Activated CD4-positive, alpha-beta memory T cell treated with anti-CD3 and anti-CD28 coated beads, Interleukin-2, amount 10 ng/mL, durations not matched to agents 7 days and 5 days (primary cell): ENCODE results near the gene SGCD. TPM values are rescaled to one million over a fixed set of nuclear protein-coding genes. Genes with fewer than 3 reads are reported as not detected.

ENCODE experiments used
- CTCF ChIA-PET: fragments of 350-600 bp; sonication (Branson Sonifier 250); formaldehyde crosslinking; loops from one replicate; lab custom pipeline; 2021; ENCODE audit warnings: antibody characterized with exemption, inconsistent platforms; lab: Charles Lee
- POLR2A ChIA-PET: fragments of 350-600 bp; sonication (Branson Sonifier 250); formaldehyde crosslinking; loops from one replicate; lab custom pipeline; 2021; ENCODE audit warnings: antibody characterized with exemption; lab: Charles Lee
- DNase-seq: peaks from one replicate; pipeline ENCODE4 v3.0.0-alpha.2; 2020
- H3K27ac Mint-ChIP-seq: one replicate; pipeline ENCODE4 v1.8.0; 2021; ENCODE audit warnings: mild to moderate bottlenecking, mixed read lengths
- H3K27me3 Mint-ChIP-seq: one replicate; pipeline ENCODE4 v1.8.0; 2021; ENCODE audit warnings: mixed read lengths
- H3K36me3 Mint-ChIP-seq: one replicate; pipeline ENCODE4 v1.8.0; 2021; ENCODE audit warnings: low read depth, mixed read lengths
- H3K4me1 Mint-ChIP-seq: one replicate; pipeline ENCODE4 v1.8.0; 2021; ENCODE audit warnings: mixed read lengths
- H3K4me3 Mint-ChIP-seq: one replicate; pipeline ENCODE4 v1.8.0; 2021; ENCODE audit warnings: mild to moderate bottlenecking, mixed read lengths
- H3K9me3 Mint-ChIP-seq: one replicate; pipeline ENCODE4 v1.8.0; 2021; ENCODE audit warnings: mixed read lengths
- total RNA-seq, 2 experiments: library from RNA; stranded (reverse); gene quantifications; one replicate each; pipeline ENCODE4 v1.2.3, GENCODE V29; 2021

The SGCD gene
- total RNA-seq, 2 experiments from 2014 or later, result not detected

DNA sequence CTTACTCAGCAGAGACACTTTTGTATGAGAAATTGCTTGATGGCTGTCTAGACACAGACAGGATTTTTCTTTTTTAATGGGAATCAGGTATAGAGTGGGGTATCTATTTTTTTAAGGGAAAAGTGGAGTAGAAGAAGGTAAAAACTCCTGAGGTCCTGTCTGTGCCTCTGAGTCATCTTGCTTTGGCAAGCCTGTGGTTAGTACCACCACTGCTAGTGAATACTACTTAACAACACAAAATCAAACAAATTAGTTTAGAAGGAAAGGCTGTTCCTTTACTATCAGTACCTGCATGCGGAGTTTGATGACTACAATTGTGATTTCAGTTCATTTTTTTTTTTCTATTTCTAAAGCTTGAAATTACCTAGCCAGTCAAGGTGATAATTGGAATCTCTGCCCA is 372.2 kb downstream of the SGCD start:
- no peak overlapping the region for H3K4me3 Mint-ChIP-seq
- no peaks in the 10 kb centered on the region for H3K36me3 Mint-ChIP-seq
- H3K4me1 Mint-ChIP-seq, result no peaks in the 10 kb centered on the region
- CTCF ChIA-PET, result no interaction called here
- H3K9me3 Mint-ChIP-seq, result no peaks in the 10 kb centered on the region
- H3K27ac Mint-ChIP-seq, result no peak overlapping the region
- no peak for DNase-seq
- POLR2A ChIA-PET, result no interaction called here
- peaks cover 1% of the 10 kb centered on the region for H3K27me3 Mint-ChIP-seq

DNA sequence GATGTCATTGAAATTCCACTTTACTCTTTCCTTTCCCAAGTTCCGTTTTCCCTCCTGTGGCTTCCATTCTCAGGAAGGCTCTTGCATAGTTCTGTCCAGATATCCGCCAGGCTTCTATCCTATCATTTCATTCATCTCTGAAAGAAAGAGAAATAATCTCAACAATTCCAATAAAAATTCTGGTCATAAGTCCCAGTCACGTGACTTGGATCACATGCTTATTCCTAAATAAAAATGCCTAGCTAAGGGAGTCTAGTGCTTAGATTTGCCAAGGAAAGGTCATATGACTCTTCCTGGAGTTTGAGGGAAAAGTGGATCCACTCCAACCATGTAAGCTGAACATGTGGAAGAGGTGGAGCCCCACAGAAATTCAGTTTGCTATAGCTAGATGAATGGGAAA is 377.2 kb downstream of the SGCD start:
- no peak overlapping the region for H3K4me3 Mint-ChIP-seq
- no peaks in the 10 kb centered on the region for H3K36me3 Mint-ChIP-seq
- H3K27me3 Mint-ChIP-seq, result peaks cover 2% of the 10 kb centered on the region
- no peak for DNase-seq
- POLR2A ChIA-PET, result no interaction called here
- no peaks in the 10 kb centered on the region for H3K4me1 Mint-ChIP-seq
- H3K27ac Mint-ChIP-seq, result no peak overlapping the region
- CTCF ChIA-PET, result no interaction called here
- no peaks in the 10 kb centered on the region for H3K9me3 Mint-ChIP-seq

DNA sequence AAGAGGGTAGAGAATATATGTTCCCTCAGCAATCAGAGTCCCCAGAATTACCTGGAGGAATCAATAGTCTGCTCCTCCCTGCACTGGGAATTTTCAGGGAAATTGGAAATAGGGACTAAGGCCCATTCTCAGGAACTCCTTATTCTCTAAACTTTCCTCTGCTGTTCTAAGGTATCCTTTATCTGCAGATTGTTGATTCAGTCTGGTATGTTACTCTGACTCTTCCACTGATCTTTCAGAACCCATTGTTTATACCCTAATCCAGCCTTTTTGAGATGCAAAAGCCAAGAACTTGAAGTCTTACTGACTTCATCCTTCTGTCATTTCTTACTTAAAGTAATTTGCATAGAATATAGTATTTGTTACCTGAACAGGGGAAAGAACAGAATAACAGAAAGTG is 379.7 kb downstream of the SGCD start:
- H3K27me3 Mint-ChIP-seq, result peaks cover 10% of the 10 kb centered on the region
- H3K36me3 Mint-ChIP-seq, result no peaks in the 10 kb centered on the region
- no peak for DNase-seq
- ChIA-PET POLR2A (no interaction called here), CTCF (no interaction called here)
- no peak overlapping the region for H3K27ac Mint-ChIP-seq
- no peaks in the 10 kb centered on the region for H3K9me3 Mint-ChIP-seq
- H3K4me3 Mint-ChIP-seq, result no peak overlapping the region
- no peaks in the 10 kb centered on the region for H3K4me1 Mint-ChIP-seq

DNA sequence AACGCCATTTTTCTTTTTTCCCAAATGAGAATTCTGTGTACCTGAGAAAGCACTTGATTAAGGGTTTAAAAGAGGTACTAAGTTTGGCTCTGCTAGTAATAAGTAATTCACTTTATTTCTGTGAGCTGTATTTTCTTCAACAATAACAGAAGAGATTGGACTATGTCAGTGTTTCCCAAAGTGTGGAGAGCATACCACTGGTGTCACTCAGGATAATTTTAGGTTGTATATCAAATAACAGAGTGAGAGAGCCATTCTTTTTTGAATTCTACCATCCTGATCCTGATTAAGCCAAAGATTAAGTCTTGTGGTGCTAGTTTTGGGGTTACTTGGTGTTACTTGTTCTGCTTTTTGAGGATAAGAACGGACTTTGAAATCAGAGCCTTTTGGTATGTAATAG is 380.8 kb downstream of the SGCD start:
- ChIA-PET POLR2A (no interaction called here), CTCF (no interaction called here)
- Mint-ChIP-seq H3K36me3 (no peaks in the 10 kb centered on the region), H3K27ac (no peak overlapping the region), H3K4me1 (no peaks in the 10 kb centered on the region), H3K9me3 (no peaks in the 10 kb centered on the region), H3K4me3 (no peak overlapping the region), H3K27me3 (peaks cover 13% of the 10 kb centered on the region)
- no peak for DNase-seq

DNA sequence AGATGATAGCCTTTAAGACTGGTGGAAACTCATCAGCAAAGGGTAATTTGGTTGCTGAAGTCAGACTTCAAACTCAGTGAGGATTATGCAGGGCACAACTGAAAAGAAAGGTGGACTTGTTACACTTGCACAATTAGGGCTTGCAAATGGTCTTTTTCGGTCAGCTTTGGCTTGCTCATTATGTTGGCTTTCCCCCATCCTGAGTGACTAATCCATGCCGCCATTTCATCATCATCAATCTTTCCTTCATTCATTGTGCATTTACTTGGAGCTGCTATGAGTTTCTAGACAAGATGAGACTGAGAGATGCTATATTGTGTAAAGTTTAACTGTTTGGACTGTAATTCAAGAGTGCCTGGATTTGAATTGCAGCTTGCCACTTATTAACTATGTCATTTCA is 388.3 kb downstream of the SGCD start:
- no peaks in the 10 kb centered on the region for H3K36me3 Mint-ChIP-seq
- no peak overlapping the region for H3K27ac Mint-ChIP-seq
- H3K4me1 Mint-ChIP-seq, result no peaks in the 10 kb centered on the region
- DNase-seq, result no peak
- ChIA-PET POLR2A (no interaction called here), CTCF (no interaction called here)
- no peaks in the 10 kb centered on the region for H3K9me3 Mint-ChIP-seq
- H3K27me3 Mint-ChIP-seq, result peaks cover 9% of the 10 kb centered on the region
- no peak overlapping the region for H3K4me3 Mint-ChIP-seq

DNA sequence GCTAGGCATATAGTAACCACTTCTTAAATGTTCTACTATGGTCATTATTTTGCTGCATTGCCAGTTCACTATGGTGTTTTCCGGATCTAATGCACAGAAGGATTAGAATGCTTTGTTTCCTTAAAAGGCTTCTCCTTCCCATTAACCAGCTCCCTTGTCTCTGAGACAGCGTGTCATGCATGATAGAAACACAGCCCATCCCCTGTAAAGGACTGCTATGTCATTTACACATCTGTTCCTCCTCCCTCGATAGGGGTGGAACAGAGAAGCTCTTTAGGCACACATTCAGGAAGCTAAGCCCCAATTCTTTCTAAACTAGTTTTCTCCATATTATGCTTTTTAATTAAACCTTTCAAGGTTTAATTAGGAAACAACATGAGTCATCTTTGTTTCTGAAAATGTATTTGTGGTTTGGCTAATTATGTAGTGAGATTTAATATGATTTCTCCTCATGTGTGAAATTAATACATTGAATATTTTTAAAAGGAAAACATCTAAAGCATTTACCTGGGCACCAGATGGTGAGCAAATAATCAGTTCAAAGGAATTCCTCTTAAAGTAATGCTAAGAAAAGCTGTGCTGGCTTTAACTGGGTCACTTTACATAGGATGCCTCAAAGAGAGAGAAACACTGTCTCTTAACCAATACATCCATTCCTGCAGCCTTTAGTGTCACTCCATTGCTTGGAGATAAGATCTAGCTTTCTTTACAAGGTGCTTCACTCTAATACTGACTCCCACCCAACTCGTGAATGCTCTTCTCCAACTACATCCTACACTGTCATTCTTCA is 389.8 kb downstream of the SGCD start:
- H3K4me1 Mint-ChIP-seq, result no peaks in the 10 kb centered on the region
- H3K4me3 Mint-ChIP-seq, result no peak overlapping the region
- ChIA-PET POLR2A (no interaction called here), CTCF (no interaction called here)
- DNase-seq, result no peak
- H3K27ac Mint-ChIP-seq, result no peak overlapping the region
- no peaks in the 10 kb centered on the region for H3K36me3 Mint-ChIP-seq
- H3K27me3 Mint-ChIP-seq, result peaks cover 6% of the 10 kb centered on the region
- no peaks in the 10 kb centered on the region for H3K9me3 Mint-ChIP-seq

DNA sequence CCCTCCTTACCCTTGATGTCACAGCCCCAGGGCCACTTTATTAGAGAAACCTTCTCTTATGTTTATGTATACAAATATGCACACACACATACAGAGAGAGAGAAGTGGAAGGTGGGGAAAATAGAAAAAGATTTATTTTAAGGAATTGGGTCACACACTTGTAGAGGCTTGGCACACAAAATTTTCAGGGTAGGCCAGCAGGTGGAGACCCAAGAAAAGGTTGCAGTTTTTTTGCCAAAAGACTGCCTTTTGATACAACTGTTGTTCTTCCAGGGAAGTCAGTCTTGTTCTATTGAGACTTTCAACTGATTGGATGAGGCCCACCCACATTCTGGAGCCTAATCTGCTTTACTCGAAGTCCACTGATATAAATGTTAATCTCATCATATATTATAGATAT is 392.0 kb downstream of the SGCD start:
- H3K27ac Mint-ChIP-seq, result no peak overlapping the region
- no peaks in the 10 kb centered on the region for H3K4me1 Mint-ChIP-seq
- no peak overlapping the region for H3K4me3 Mint-ChIP-seq
- ChIA-PET CTCF (no interaction called here), POLR2A (no interaction called here)
- H3K9me3 Mint-ChIP-seq, result no peaks in the 10 kb centered on the region
- H3K27me3 Mint-ChIP-seq, result peaks cover 13% of the 10 kb centered on the region
- no peaks in the 10 kb centered on the region for H3K36me3 Mint-ChIP-seq
- no peak for DNase-seq

DNA sequence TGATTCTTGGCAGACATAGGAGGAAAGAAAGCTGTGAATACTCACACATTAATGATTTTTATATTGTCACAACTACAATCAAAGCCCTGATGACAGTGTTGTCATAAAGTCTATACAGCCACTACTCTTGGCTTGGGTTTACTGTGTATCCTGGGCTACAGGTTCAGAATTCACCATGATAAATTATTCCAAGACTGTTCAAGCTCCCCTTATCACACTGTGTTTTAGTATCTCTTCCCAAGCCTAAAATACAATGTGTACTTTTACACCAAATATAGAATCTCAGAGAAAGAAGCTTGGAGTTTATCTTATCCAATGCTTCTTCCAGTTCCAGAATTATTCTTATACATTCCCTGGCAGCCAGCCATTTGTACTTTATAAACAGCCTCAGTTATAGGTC is 395.4 kb downstream of the SGCD start:
- no peaks in the 10 kb centered on the region for H3K4me1 Mint-ChIP-seq
- H3K36me3 Mint-ChIP-seq, result no peaks in the 10 kb centered on the region
- POLR2A ChIA-PET, result no interaction called here
- CTCF ChIA-PET, result no interaction called here
- peaks cover 20% of the 10 kb centered on the region for H3K27me3 Mint-ChIP-seq
- no peak overlapping the region for H3K4me3 Mint-ChIP-seq
- H3K27ac Mint-ChIP-seq, result no peak overlapping the region
- H3K9me3 Mint-ChIP-seq, result no peaks in the 10 kb centered on the region
- no peak for DNase-seq

DNA sequence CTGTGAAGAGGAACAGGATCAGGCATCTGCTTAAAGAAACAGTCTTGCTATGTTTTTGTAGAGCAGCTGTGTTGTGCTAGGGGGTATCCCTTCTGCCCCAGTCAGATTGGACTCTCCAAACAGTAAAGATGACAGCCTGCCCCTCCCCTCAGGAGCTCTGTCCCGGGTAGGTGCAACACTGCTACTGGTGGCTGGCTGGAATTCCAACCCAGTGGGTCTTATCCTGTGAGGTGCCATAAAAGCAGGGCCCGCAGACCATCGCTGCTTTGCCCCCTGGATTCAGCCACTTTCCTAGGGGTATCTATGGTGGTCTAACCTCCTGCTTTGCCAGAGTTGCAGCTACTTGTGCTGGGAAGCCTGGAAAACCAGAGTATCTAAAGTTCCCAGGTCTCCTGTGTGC is 408.5 kb downstream of the SGCD start:
- Mint-ChIP-seq H3K4me3 (no peak overlapping the region), H3K27me3 (peaks cover 30% of the 10 kb centered on the region), H3K9me3 (no peaks in the 10 kb centered on the region), H3K36me3 (no peaks in the 10 kb centered on the region), H3K27ac (no peak overlapping the region), H3K4me1 (no peaks in the 10 kb centered on the region)
- ChIA-PET POLR2A (no interaction called here), CTCF (no interaction called here)
- no peak for DNase-seq

DNA sequence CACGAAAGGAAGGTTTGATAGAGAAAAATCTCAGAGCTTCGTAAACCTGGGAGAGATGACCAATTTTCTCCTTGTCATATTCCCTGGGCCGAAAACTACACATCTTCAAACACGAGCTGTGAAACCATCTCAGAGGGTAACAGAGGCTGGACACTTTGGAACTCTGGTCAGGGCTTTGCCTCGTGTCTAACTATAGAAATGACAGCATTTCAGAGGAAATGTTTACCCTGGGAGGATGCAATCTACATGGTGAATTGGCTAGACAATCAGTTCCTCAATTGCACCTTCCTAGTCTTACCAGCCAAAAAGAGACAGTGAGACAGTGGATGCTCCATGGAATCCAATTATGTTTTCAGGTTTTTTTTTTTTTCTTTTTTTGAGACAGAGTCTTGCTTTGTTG is 414.6 kb downstream of the SGCD start:
- no peaks in the 10 kb centered on the region for H3K36me3 Mint-ChIP-seq
- no peak overlapping the region for H3K27ac Mint-ChIP-seq
- H3K27me3 Mint-ChIP-seq, result peaks cover 10% of the 10 kb centered on the region
- ChIA-PET CTCF (no interaction called here), POLR2A (no interaction called here)
- no peaks in the 10 kb centered on the region for H3K4me1 Mint-ChIP-seq
- no peak for DNase-seq
- H3K9me3 Mint-ChIP-seq, result no peaks in the 10 kb centered on the region
- H3K4me3 Mint-ChIP-seq, result no peak overlapping the region

DNA sequence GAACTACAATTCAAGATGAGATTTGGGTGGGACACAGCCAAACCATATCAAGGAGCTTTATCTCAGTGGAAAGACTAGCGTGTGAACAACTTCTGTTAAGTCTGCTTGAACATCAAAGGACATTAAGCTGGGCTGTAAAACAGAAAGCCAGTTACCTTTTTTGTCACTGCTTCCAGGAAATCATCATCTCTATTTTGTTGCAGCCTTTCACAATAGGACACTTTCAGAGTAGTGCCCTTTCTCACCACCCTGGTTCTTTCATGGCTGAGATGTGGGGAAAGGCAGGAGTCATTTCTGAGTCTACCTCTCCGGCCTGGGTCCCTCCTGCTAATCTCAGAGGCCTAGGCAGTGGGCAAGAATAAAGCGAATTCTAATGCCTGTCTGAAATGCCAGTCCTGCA is 426.9 kb downstream of the SGCD start:
- Mint-ChIP-seq H3K9me3 (no peaks in the 10 kb centered on the region), H3K4me1 (peaks cover 8% of the 10 kb centered on the region), H3K4me3 (no peak overlapping the region), H3K27me3 (no peaks in the 10 kb centered on the region), H3K36me3 (no peaks in the 10 kb centered on the region), H3K27ac (no peak overlapping the region)
- CTCF ChIA-PET, result no interaction called here
- POLR2A ChIA-PET, result no interaction called here
- no peak for DNase-seq

DNA sequence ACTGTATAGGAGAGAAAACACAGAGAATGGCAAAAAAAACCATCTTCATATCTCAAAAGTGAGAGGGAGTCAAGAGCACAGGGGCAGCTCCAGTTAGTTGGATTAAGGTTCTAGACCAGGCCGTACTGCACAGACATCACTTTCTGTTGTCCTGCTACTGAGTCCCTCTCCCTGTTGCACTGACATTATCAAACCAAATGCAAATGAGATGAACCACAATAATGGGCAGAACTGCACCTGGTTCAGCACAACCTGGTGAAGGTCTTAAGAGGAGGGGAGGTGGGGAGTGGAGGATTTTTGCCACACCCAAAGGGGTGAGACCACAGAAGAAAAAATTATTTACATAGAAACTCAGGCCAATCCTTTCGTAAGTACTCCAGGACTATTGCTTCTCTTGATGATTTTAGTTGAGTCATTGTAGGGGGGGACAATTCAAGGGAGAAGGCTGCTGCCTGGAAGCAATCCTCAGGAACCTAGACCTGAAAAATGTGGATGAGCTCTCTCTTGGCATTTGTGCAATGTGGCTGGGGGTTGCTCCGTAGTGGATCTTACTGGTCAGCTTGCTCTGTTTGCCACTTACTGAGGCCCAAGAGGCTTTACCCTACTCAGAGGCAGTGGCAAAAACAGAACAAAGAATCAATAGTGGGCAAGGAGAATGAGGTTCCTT is 428.6 kb downstream of the SGCD start:
- Mint-ChIP-seq H3K4me3 (no peak overlapping the region), H3K27me3 (no peaks in the 10 kb centered on the region), H3K9me3 (no peaks in the 10 kb centered on the region), H3K36me3 (no peaks in the 10 kb centered on the region), H3K4me1 (peaks cover 8% of the 10 kb centered on the region), H3K27ac (no peak overlapping the region)
- POLR2A ChIA-PET, result no interaction called here
- DNase-seq, result no peak
- CTCF ChIA-PET, result no interaction called here

DNA sequence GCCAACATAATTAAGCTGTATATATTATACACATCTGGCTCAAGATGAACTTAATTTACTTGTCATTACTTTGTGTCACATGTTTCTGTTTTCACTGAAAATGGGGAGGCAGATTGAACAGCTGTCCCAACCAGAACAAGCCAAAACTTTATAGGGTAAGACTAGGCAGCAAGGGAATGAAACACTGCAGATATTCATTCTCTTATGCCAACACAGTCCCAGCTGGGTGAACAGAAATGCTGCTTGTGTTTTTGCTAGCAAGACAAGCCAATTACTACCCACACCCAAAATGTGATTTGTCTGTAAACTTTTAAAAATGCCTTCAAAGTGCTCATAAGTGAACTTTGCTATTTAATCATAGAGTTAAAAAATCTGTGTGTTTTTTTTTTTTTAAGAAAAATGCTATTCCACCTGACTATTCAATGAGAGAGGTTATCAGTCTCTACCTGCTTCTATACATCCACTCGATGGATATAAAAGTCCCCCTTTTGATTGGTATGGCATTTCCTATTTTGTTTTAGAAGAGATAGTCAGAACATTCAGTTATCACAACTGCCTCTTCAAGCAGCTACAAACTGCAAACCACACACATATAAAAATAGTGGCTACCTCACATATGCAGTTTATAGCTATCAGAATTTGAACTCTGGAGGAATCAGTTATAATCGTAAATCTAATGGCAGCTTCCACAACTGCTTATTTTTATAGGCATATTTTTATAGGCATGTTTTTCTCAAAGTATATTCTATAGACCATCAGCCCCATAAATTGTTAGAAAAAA is 431.2 kb downstream of the SGCD start:
- Mint-ChIP-seq H3K9me3 (no peaks in the 10 kb centered on the region), H3K27me3 (peaks cover 2% of the 10 kb centered on the region), H3K36me3 (no peaks in the 10 kb centered on the region), H3K4me1 (peaks cover 8% of the 10 kb centered on the region), H3K4me3 (no peak overlapping the region), H3K27ac (no peak overlapping the region)
- POLR2A ChIA-PET, result no interaction called here
- no peak for DNase-seq
- CTCF ChIA-PET, result no interaction called here
